Glutamatergic neuron (in vitro differentiated cells): Measurements from ENCODE around the gene IL16. TPM values are rescaled to one million over a fixed set of nuclear protein-coding genes. Genes with fewer than 3 reads are reported as not detected.

Source experiments
- DNase-seq: peaks from one replicate; pipeline ENCODE4 v3.0.0; 2022
- H3K27ac Mint-ChIP-seq: one replicate; pipeline ENCODE4 v1.8.0; 2020; ENCODE audit warnings: mild to moderate bottlenecking, mixed read lengths, inconsistent platforms; ENCODE audit not compliant: unreplicated experiment
- H3K27me3 Mint-ChIP-seq: one replicate; pipeline ENCODE4 v1.8.0; 2020; ENCODE audit warnings: mild to moderate bottlenecking, moderate library complexity, mixed read lengths, inconsistent platforms; ENCODE audit not compliant: unreplicated experiment
- H3K36me3 Mint-ChIP-seq: one replicate; pipeline ENCODE4 v1.8.0; 2020; ENCODE audit warnings: mild to moderate bottlenecking, mixed read lengths, inconsistent platforms; ENCODE audit not compliant: unreplicated experiment
- H3K4me1 Mint-ChIP-seq: one replicate; pipeline ENCODE4 v1.8.0; 2020; ENCODE audit warnings: mild to moderate bottlenecking, low read depth, mixed read lengths, inconsistent platforms; ENCODE audit not compliant: unreplicated experiment
- H3K4me3 Mint-ChIP-seq: one replicate; pipeline ENCODE4 v1.8.0; 2020; ENCODE audit warnings: mild to moderate bottlenecking, mixed read lengths, inconsistent platforms; ENCODE audit not compliant: unreplicated experiment
- H3K9me3 Mint-ChIP-seq: one replicate; pipeline ENCODE4 v1.8.0; 2020; ENCODE audit warnings: mild to moderate bottlenecking, moderate library complexity, mixed read lengths, inconsistent platforms; ENCODE audit not compliant: unreplicated experiment
- total RNA-seq: library from RNA; stranded (reverse); fragmentation: NEBNext Ultra II Directional; extraction: Animal tissue kit (Norgen Biotek cat#: 25700); gene quantifications from one replicate; pipeline ENCODE4 v1.2.1, GENCODE V29; 2021; ENCODE audit not compliant: unreplicated experiment
- TF ChIP-seq, protein P1 (sequence below): fragments of 200-600 bp; sonication (generic); IDR thresholded peaks from one replicate; pipeline ENCODE4 v1.5.0; 2021; ENCODE audit not compliant: partially characterized antibody, unreplicated experiment

Gene IL16
- total RNA-seq, 1 donor from 2014 or later, result 0.27 TPM

GRCh38 chr15:81265256-81265943 is 68.7 kb downstream of the IL16 start:
- no peak for DNase-seq
- H3K27ac Mint-ChIP-seq, result no peak overlapping the region
- H3K4me1 Mint-ChIP-seq, result peaks cover 13% of the 10 kb centered on the region
- no peak overlapping the region for H3K4me3 Mint-ChIP-seq
- peaks cover 1% of the 10 kb centered on the region for H3K27me3 Mint-ChIP-seq
- H3K36me3 Mint-ChIP-seq, result no peaks in the 10 kb centered on the region
- TF ChIP-seq, protein P1, sequence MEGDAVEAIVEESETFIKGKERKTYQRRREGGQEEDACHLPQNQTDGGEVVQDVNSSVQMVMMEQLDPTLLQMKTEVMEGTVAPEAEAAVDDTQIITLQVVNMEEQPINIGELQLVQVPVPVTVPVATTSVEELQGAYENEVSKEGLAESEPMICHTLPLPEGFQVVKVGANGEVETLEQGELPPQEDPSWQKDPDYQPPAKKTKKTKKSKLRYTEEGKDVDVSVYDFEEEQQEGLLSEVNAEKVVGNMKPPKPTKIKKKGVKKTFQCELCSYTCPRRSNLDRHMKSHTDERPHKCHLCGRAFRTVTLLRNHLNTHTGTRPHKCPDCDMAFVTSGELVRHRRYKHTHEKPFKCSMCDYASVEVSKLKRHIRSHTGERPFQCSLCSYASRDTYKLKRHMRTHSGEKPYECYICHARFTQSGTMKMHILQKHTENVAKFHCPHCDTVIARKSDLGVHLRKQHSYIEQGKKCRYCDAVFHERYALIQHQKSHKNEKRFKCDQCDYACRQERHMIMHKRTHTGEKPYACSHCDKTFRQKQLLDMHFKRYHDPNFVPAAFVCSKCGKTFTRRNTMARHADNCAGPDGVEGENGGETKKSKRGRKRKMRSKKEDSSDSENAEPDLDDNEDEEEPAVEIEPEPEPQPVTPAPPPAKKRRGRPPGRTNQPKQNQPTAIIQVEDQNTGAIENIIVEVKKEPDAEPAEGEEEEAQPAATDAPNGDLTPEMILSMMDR, result no peak
- no peaks in the 10 kb centered on the region for H3K9me3 Mint-ChIP-seq

DNA sequence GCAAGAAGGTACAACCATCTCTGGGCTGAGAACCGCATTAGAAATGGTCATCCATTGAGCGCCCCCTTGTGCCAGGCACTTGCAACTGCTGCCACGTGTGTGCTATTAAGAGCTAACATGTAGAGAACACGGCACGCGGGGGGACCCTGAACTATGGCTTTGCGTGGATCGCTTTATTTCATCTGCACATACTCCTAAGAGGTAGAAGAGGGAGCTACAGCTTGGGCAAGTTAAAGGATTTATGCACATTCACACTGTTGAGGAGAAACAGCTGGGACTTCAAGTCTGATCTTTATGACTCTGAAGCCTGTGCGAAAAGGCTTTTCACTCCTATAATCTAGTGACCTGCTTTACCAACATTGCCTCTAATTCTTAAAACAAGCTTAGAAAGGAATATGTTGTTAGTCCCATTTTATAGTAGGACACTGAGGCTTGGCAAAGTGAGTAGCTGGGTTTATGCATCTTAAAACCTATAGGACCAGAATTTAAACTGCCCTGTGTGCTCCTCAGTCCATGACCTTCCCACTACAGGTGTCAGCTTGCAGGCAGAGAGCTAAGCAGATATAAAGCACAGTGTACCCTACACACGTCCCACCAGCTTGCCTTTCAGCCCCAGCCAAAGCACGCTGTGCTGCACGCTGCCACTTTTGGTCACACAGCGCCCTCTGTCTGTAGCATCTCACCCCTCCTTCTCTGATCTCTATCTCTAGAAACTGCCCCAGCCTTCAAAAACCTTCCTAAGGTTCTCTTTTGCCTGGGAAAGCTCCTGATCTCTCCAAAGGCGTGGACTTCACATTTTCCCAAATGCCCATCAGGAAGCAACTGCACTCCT is 69.5 kb downstream of the IL16 start:
- peak overlapping the region; percentile 21 for H3K4me3 Mint-ChIP-seq
- DNase-seq, result peak; percentile 90
- H3K27ac Mint-ChIP-seq, result no peak overlapping the region
- peaks cover 13% of the 10 kb centered on the region for H3K4me1 Mint-ChIP-seq
- peaks cover under 1% of the 10 kb centered on the region for H3K9me3 Mint-ChIP-seq
- TF ChIP-seq, protein P1, result peak; percentile 81
- H3K27me3 Mint-ChIP-seq, result peaks cover 1% of the 10 kb centered on the region
- no peaks in the 10 kb centered on the region for H3K36me3 Mint-ChIP-seq

DNA sequence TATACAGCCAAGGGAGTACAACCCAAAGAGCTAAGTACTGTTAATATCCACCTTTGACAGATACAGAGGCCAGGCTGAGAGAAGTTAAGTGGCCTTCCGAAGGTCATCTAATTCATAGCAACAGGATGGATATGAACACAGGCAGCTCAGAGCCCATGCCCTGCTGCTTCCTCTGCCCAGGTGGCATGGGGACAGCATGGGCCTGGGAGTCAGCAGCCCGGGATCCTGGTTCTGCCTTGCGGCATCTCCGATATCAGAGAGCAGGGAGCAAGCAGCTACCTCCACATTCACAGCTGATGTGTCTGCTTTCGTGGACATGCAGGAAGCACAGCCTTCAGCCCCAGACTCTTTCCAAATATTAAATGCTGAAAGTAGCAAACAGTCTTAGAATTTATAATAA is 71.7 kb downstream of the IL16 start:
- Mint-ChIP-seq H3K4me1 (peaks cover 13% of the 10 kb centered on the region), H3K27me3 (peaks cover 1% of the 10 kb centered on the region), H3K27ac (no peak overlapping the region), H3K36me3 (no peaks in the 10 kb centered on the region), H3K4me3 (no peak overlapping the region), H3K9me3 (peaks cover 5% of the 10 kb centered on the region)
- no peak for DNase-seq
- TF ChIP-seq, protein P1, result no peak

DNA sequence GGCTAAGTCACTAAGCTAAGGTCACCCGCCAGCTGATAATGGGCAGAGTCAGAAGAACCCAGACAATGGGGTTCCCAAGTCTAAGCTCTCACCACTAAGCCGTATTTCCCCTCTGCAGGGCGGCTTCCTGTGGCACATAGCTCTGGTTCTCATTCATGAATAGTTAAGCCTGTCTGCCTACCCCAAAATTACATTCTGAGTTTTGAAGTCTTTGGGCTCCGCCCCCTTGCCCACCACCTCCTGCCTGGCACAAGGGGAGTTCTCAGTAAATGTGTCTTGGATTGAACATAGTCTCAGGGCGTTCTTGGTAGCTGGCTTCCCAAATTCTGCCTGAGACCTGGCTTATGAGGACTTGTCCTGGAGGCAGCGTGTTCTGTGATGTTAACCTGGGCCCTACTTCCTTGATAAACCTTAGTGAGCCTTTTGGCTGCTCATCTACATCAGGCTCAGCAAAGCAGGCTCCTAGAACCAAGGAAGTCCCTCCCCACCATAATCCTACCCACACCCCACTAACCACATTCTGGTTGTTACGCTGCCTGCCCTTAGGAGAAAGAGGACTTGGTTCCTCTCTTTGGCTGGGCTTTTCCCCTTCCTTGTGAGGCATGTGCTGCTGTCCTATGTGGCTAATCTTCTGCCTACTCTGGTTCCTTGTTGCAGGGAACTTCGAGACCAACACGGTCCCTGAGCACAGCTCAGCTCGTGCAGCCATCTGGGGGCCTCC is 72.4 kb downstream of the IL16 start:
- Mint-ChIP-seq H3K9me3 (peaks cover 5% of the 10 kb centered on the region), H3K4me3 (no peak overlapping the region), H3K27me3 (peaks cover 1% of the 10 kb centered on the region), H3K36me3 (no peaks in the 10 kb centered on the region), H3K4me1 (peaks cover 10% of the 10 kb centered on the region), H3K27ac (no peak overlapping the region)
- TF ChIP-seq, protein P1, result no peak
- no peak for DNase-seq
